ENCODE data around the gene STN1. TPM values are rescaled to one million over a fixed set of nuclear protein-coding genes. Genes with fewer than 3 reads are reported as not detected.

The STN1 gene
- total and polyA plus RNA-seq, 3 donors from 2014 or later: 48.2 to 50.5 (median 50.1) TPM

DNA sequence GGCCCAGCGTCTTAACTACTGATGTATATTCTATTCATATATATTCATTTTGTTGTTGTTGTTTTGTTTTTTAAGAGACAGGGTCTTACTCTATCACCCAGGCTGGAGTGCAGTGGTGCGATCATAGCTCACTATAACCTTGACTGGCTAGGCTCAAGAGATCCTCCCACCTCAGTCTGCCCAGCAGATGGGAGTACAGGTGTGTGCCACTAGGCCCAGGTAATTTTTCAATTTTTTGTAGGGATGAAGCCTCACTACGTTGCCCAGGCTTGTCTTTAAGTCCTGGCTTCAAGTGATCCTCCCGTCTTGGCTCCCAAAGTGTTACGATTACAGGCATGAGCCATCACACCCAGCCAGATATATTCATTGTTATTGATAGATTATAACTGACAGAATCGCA is 12.9 kb upstream of the STN1 start:
- no peaks in the 10 kb centered on the region for H3K27me3 ChIP-seq
- no peaks in the 10 kb centered on the region for H3K36me3 ChIP-seq (ENCODE audit: low read depth, missing control alignments)
- no peak for DNase-seq
- H3K4me1 ChIP-seq: no peaks in the 10 kb centered on the region
- no peak overlapping the region for H3K4me3 ChIP-seq
- no peaks in the 10 kb centered on the region for H3K9me3 ChIP-seq
- WGBS, 2 donors: 96 to 99% methylated on average over 6 of the region's 6 CpGs
- TF ChIP-seq POLR2A (IDR thresholded peaks at IDR 0.05): no peak
- TF ChIP-seq, protein P1, sequence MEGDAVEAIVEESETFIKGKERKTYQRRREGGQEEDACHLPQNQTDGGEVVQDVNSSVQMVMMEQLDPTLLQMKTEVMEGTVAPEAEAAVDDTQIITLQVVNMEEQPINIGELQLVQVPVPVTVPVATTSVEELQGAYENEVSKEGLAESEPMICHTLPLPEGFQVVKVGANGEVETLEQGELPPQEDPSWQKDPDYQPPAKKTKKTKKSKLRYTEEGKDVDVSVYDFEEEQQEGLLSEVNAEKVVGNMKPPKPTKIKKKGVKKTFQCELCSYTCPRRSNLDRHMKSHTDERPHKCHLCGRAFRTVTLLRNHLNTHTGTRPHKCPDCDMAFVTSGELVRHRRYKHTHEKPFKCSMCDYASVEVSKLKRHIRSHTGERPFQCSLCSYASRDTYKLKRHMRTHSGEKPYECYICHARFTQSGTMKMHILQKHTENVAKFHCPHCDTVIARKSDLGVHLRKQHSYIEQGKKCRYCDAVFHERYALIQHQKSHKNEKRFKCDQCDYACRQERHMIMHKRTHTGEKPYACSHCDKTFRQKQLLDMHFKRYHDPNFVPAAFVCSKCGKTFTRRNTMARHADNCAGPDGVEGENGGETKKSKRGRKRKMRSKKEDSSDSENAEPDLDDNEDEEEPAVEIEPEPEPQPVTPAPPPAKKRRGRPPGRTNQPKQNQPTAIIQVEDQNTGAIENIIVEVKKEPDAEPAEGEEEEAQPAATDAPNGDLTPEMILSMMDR (IDR thresholded peaks at IDR 0.05): no peak
- intact Hi-C loops (cut with DNase I; ENCODE audit: low total_unique reads): no loop called here
- no peak overlapping the region for H3K27ac ChIP-seq

GRCh38 chr10:103930449-103930848 is 12.5 kb upstream of the STN1 start:
- intact Hi-C loops (cut with DNase I; ENCODE audit: low total_unique reads): no loop called here
- TF ChIP-seq, protein P1 (IDR thresholded peaks at IDR 0.05): no peak
- TF ChIP-seq POLR2A (IDR thresholded peaks at IDR 0.05): no peak
- H3K27me3 ChIP-seq: no peaks in the 10 kb centered on the region
- no peak overlapping the region for H3K4me3 ChIP-seq
- WGBS, 2 donors: 97 to 100% methylated on average over 1 of the region's 1 CpG
- H3K36me3 ChIP-seq (ENCODE audit: low read depth, missing control alignments): no peaks in the 10 kb centered on the region
- no peak for DNase-seq
- H3K9me3 ChIP-seq: no peaks in the 10 kb centered on the region
- no peaks in the 10 kb centered on the region for H3K4me1 ChIP-seq
- H3K27ac ChIP-seq: no peak overlapping the region

DNA sequence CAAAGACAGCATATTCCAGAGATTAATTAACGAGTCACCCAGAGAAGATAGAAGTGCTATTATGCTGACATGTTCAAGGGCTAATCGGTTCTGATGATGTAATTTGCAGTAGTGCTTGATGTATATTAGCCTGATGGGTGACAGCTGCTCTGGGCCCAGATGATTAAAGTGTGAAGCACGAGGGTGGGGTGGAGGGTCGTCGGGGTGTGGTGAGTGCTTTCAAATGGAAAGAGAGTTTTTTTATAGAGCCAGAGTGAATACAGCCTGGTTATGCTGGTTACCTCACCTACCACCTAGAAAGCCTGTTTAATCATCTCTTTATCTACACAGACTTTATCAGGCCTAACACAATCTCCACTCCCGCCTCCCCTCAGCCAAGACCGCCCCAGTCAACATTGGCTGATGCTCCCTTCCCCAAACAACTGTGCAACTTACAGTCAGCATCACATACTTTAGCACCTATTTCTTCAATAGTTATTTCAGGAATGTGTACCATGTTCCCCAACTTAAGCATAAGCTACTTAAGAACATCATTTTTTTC is 11.5 kb upstream of the STN1 start:
- H3K4me3 ChIP-seq: no peak overlapping the region
- no peak overlapping the region for H3K27ac ChIP-seq
- no peak for DNase-seq
- H3K36me3 ChIP-seq (ENCODE audit: low read depth, missing control alignments): no peaks in the 10 kb centered on the region
- no peak for TF ChIP-seq POLR2A (IDR thresholded peaks at IDR 0.05)
- TF ChIP-seq, protein P1 (IDR thresholded peaks at IDR 0.05): no peak
- intact Hi-C loops (cut with DNase I; ENCODE audit: low total_unique reads): no loop called here
- no peaks in the 10 kb centered on the region for H3K9me3 ChIP-seq
- no peaks in the 10 kb centered on the region for H3K4me1 ChIP-seq
- 59 to 62% methylated on average over 7 of the region's 7 CpGs for WGBS, 2 donors
- H3K27me3 ChIP-seq: no peaks in the 10 kb centered on the region

DNA sequence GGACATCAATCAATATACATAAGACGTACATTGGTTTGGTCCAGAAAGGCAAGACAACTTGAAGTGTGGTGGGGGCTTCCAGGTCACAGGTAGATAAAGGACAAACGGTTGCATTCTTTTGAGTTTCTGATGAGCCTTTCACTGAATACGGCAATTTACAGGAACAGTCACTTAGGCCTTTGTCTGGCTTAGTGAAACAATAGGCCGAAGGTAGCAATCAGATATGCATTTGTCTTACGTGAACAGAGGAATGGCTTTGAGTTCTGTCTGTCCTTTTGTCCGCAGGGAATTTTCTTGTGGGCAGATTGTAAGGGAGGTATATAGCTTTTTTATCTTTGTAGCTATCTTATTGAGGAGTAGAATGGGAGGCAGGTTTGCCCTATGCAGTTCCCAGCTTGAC is 10.8 kb upstream of the STN1 start:
- H3K9me3 ChIP-seq: no peaks in the 10 kb centered on the region
- H3K36me3 ChIP-seq (ENCODE audit: low read depth, missing control alignments): no peaks in the 10 kb centered on the region
- H3K27ac ChIP-seq: no peak overlapping the region
- H3K4me3 ChIP-seq: no peak overlapping the region
- intact Hi-C loops (cut with DNase I; ENCODE audit: low total_unique reads): no loop called here
- TF ChIP-seq, protein P1 (IDR thresholded peaks at IDR 0.05): no peak
- TF ChIP-seq POLR2A (IDR thresholded peaks at IDR 0.05): no peak
- WGBS, 2 donors: 81 to 95% methylated on average over 6 of the region's 6 CpGs
- no peaks in the 10 kb centered on the region for H3K27me3 ChIP-seq
- no peak for DNase-seq
- no peaks in the 10 kb centered on the region for H3K4me1 ChIP-seq

GRCh38 chr10:103926722-103927319 is 8.8 kb upstream of the STN1 start:
- Histone ChIP-seq H3K4me1 (peaks cover 2% of the 10 kb centered on the region), H3K27me3 (no peaks in the 10 kb centered on the region), H3K27ac (no peak overlapping the region), H3K9me3 (no peaks in the 10 kb centered on the region), H3K36me3 (ENCODE audit: low read depth, missing control alignments) (no peaks in the 10 kb centered on the region), H3K4me3 (no peak overlapping the region)
- no peak for TF ChIP-seq POLR2A (IDR thresholded peaks at IDR 0.05)
- TF ChIP-seq, protein P1 (IDR thresholded peaks at IDR 0.05): no peak
- WGBS, 2 donors: 72 to 73% methylated on average over 2 of the region's 2 CpGs
- DNase-seq: no peak
- intact Hi-C loops (cut with DNase I; ENCODE audit: low total_unique reads): no loop called here

All from testis (tissue), 3 donors.